Measurements from ENCODE around the gene C16orf89.

DNA sequence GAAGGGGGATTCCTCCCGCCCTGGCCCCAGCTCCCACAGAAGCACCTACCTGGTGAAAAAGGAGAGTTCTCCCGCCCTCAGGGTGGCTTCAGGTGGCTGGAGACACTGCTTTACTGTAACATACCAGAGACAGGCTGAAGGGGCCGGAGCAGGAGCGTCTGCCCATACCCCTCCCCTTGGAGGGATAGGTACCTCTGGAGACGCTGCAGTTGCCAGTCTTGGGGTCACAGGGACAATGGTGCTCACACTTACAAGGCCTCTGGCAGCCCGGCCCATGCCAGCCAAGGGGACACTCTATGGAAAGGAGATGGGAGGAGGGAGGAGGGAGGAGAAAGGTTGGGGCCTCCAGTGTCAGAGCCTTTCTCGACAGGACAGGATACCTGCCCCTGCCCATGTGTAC lies 38.7 kb downstream of the C16orf89 start:
- TF ChIP-seq, protein P1, sequence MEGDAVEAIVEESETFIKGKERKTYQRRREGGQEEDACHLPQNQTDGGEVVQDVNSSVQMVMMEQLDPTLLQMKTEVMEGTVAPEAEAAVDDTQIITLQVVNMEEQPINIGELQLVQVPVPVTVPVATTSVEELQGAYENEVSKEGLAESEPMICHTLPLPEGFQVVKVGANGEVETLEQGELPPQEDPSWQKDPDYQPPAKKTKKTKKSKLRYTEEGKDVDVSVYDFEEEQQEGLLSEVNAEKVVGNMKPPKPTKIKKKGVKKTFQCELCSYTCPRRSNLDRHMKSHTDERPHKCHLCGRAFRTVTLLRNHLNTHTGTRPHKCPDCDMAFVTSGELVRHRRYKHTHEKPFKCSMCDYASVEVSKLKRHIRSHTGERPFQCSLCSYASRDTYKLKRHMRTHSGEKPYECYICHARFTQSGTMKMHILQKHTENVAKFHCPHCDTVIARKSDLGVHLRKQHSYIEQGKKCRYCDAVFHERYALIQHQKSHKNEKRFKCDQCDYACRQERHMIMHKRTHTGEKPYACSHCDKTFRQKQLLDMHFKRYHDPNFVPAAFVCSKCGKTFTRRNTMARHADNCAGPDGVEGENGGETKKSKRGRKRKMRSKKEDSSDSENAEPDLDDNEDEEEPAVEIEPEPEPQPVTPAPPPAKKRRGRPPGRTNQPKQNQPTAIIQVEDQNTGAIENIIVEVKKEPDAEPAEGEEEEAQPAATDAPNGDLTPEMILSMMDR (conservative IDR thresholded peaks at IDR 0.05): no peak
- TF ChIP-seq EZH2 (IDR thresholded peaks at IDR 0.05; ENCODE audit: low read depth): no peak

Measured in PC-9 (cell line).